Spinal cord (tissue), 10 donors: ENCODE data around the gene PADI1. TPM values are rescaled to one million over a fixed set of nuclear protein-coding genes. Genes with fewer than 3 reads are reported as not detected.

Source experiments
- DNase-seq, 6 donors: peaks; one replicate each; pipeline versions ENCODE4 v3.0.0 to v3.0.0-alpha.2; 2013 to 2015; ENCODE audit warnings: low spot score in 6 of 6, low read depth in 4 of 6
- H3K27ac ChIP-seq: one replicate; pipeline ENCODE4 v1.5.1; 2013; ENCODE audit warnings: low read depth, low read length, control low read depth
- H3K27me3 ChIP-seq: one replicate; pipeline ENCODE4 v1.6.1; 2013; ENCODE audit warnings: low read length; ENCODE audit not compliant: control insufficient read depth, insufficient read depth
- H3K36me3 ChIP-seq: one replicate; pipeline ENCODE4 v1.6.1; 2013; ENCODE audit warnings: low read length; ENCODE audit not compliant: control insufficient read depth, insufficient read depth
- H3K4me1 ChIP-seq: one replicate; pipeline ENCODE4 v1.6.1; 2013; ENCODE audit warnings: low read length; ENCODE audit not compliant: control insufficient read depth, insufficient read depth
- H3K4me3 ChIP-seq: one replicate; pipeline ENCODE4 v1.5.1; 2013; ENCODE audit warnings: low read depth, low read length, control low read depth
- H3K9me3 ChIP-seq: one replicate; pipeline ENCODE4 v1.6.1; 2013; ENCODE audit warnings: low read length; ENCODE audit not compliant: control insufficient read depth, insufficient read depth
- WGBS: methylation state at CpG from one replicate; pipeline ENCODE4 v1.1.5; 2013; ENCODE audit warnings: missing lambda C conversion rate; ENCODE audit not compliant: insufficient coverage; 5-methylcytosine and 5-hydroxymethylcytosine counted together
- polyA plus RNA-seq, 2 donors: library from polyadenylated mRNA; unstranded; fragments of 120-200 nt; gene quantifications; one replicate each; pipeline ENCODE4 v1.2.1, GENCODE V29; 2013; ENCODE audit not compliant: insufficient read length in 2 of 2
- total RNA-seq, 2 donors: library from RNA; depleted of rRNA in 1 of 2; stranded (reverse); fragments of 120-200 nt in 1 of 2; fragments of >200 nt in 1 of 2; gene quantifications; one replicate each; pipeline versions ENCODE4 v1.2.3 to v1.2.4, GENCODE V29; 2013 to 2014
- donor health status: healthy.

Gene PADI1
- total and polyA plus RNA-seq, 4 donors = 0.39 to 1.1 (median 0.96) TPM

DNA sequence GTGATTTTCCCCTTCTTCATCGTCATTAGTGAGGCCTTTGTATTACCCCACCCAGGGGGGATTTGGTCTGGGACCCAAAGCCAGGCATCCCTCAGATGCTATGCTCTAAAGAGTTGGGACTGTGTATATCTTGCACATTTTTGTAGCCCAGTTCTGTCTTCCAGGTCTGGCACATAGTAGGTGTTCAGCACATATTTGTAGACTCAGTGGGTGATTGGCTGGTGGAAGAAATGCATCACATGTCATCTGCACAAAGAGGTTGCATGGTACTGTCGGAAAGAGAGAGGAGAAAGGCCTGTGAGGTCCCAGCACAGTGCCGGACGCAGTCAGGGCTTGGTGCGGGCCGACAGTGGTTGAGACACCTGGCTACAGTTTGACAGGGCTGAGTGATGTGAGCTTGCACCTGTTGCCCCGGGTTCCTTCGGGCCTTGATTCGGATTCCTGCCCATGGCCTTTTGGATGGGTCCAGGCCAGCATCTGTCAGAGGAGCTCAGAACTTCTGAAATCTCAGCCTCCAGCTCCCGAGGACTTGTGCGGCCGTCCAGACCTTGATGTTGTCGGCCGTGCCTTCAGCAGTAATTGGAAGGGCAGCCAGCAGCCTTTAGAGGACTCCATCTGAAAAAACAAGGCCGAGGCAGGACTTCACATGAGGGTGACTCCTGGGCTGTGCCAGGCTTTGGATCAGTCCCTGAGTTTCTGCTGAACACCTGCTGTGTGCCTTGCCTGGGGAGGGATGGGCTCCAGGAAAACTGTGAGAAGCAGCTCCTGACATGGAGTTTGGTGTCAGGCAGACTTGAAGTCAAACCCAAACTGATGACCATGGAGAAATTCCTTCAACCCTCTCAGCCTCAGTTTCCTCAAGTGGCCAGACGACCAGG, 40.9 kb upstream of the PADI1 start:
- no peak overlapping the region for H3K4me3 ChIP-seq
- no peaks in the 10 kb centered on the region for H3K27me3 ChIP-seq
- 88% methylated on average over 14 of the region's 16 CpGs for WGBS
- H3K27ac ChIP-seq = no peak overlapping the region
- H3K4me1 ChIP-seq = peaks cover 3% of the 10 kb centered on the region
- H3K36me3 ChIP-seq = no peaks in the 10 kb centered on the region
- no peaks in the 10 kb centered on the region for H3K9me3 ChIP-seq
- DNase-seq = no peak

DNA sequence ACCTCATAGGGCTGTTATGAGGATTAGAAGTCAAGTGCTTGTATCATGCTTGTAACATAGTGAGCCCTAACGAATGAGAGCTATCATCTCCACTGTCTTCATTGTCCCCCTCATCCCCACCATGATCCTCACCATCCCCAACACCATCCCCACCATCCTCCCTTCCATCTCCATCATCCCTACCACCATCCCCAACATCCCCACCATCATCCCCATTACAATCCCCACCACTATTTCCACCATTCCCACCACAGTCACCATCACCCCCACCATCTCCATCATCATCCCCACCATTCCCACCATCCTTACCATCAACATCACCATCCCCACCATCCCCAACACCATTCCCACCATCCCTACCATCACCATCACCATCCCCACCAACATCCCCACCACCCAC, 39.1 kb upstream of the PADI1 start:
- Histone ChIP-seq H3K27ac (no peak overlapping the region), H3K36me3 (no peaks in the 10 kb centered on the region), H3K4me1 (peaks cover 3% of the 10 kb centered on the region), H3K9me3 (no peaks in the 10 kb centered on the region), H3K27me3 (no peaks in the 10 kb centered on the region), H3K4me3 (no peak overlapping the region)
- 88% methylated on average over 1 of the region's 1 CpG for WGBS
- no peak for DNase-seq

- Histone ChIP-seq H3K4me3 (no peak overlapping the region), H3K36me3 (no peaks in the 10 kb centered on the region), H3K4me1 (peaks cover 3% of the 10 kb centered on the region), H3K27me3 (no peaks in the 10 kb centered on the region), H3K9me3 (no peaks in the 10 kb centered on the region), H3K27ac (no peak overlapping the region)
- 5% methylated on average over 2 of the region's 4 CpGs for WGBS
- DNase-seq = no peak
Observed at GRCh38 chr1:17167041-17167785, 37.7 kb upstream of the PADI1 start.

DNA sequence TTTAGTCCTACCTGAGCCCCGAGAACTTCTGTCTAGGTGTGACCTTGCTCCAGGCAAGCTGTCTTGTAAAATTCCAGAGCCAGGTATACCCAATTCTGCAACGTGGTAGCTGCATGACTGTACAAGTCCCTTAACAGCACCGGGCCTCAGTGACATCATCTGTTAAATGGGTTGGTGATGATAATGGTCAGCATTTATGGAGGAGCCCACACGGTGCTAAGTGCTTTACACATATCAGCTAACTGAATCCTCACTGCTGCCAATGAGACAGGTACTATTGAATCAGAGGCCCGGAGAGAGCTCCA, 37.2 kb upstream of the PADI1 start:
- Histone ChIP-seq H3K27ac (no peak overlapping the region), H3K27me3 (no peaks in the 10 kb centered on the region), H3K4me1 (peaks cover 3% of the 10 kb centered on the region), H3K9me3 (no peaks in the 10 kb centered on the region), H3K4me3 (no peak overlapping the region), H3K36me3 (no peaks in the 10 kb centered on the region)
- 97% methylated on average over 2 of the region's 5 CpGs for WGBS
- DNase-seq = no peak

- Histone ChIP-seq H3K4me1 (peaks cover 3% of the 10 kb centered on the region), H3K36me3 (no peaks in the 10 kb centered on the region), H3K27me3 (no peaks in the 10 kb centered on the region), H3K27ac (no peak overlapping the region), H3K9me3 (no peaks in the 10 kb centered on the region), H3K4me3 (no peak overlapping the region)
- DNase-seq = no peak
- WGBS = 54% methylated on average over 10 of the region's 13 CpGs
Observed at GRCh38 chr1:17168091-17168876, 36.6 kb upstream of the PADI1 start.

DNA sequence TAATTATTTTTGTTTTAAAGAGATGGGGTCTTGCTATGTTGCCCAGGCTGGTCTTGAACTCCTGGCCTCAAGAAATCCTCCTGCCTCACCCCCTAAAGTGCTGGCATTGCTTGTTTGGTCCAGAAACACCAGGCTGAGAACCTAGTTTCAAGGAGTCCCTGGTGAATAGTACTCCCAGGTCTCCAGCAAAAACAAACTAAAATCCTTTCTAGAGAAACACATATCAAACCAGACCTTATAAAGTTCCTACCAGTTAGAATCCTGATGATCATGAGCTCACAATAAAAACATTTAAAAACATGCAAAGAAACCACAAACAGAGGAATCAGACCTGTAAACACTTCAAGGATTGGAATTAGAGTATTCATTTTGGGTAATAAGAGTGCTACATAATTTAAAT, 34.4 kb upstream of the PADI1 start:
- H3K27ac ChIP-seq = no peak overlapping the region
- no peaks in the 10 kb centered on the region for H3K9me3 ChIP-seq
- no peaks in the 10 kb centered on the region for H3K36me3 ChIP-seq
- no peaks in the 10 kb centered on the region for H3K27me3 ChIP-seq
- DNase-seq = no peak
- peaks cover 3% of the 10 kb centered on the region for H3K4me1 ChIP-seq
- H3K4me3 ChIP-seq = no peak overlapping the region

GRCh38 chr1:17173217-17173616, 31.7 kb upstream of the PADI1 start:
- Histone ChIP-seq H3K4me1 (peaks cover 2% of the 10 kb centered on the region), H3K27me3 (no peaks in the 10 kb centered on the region), H3K27ac (no peak overlapping the region), H3K4me3 (no peak overlapping the region), H3K36me3 (no peaks in the 10 kb centered on the region), H3K9me3 (no peaks in the 10 kb centered on the region)
- WGBS = 85% methylated on average over 3 of the region's 3 CpGs
- DNase-seq = no peak

GRCh38 chr1:17176306-17177061, 28.4 kb upstream of the PADI1 start:
- H3K27ac ChIP-seq = no peak overlapping the region
- H3K4me1 ChIP-seq = no peaks in the 10 kb centered on the region
- H3K9me3 ChIP-seq = no peaks in the 10 kb centered on the region
- DNase-seq = no peak
- H3K36me3 ChIP-seq = no peaks in the 10 kb centered on the region
- no peak overlapping the region for H3K4me3 ChIP-seq
- no peaks in the 10 kb centered on the region for H3K27me3 ChIP-seq
- WGBS = 71% methylated on average over 1 of the region's 6 CpGs

DNA sequence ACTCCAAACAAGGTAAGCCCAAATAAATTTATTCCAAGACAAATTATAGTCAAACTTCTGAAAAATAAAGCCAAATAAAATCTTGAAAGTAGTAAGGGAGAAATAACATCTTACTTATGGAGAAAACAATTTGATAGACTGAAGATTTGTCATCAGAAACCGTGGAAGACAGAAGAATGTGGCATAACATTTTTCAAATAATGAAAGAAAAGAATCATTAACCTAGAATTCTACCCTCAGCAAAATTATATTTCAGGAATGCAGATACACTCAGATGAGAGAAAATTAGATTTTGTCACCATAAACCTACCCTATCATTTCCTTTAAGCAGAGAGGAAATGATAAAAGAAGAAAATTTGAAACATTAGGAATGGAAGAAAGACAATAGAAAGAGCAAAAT, 27.3 kb upstream of the PADI1 start:
- Histone ChIP-seq H3K36me3 (no peaks in the 10 kb centered on the region), H3K9me3 (no peaks in the 10 kb centered on the region), H3K4me1 (no peaks in the 10 kb centered on the region), H3K4me3 (no peak overlapping the region), H3K27ac (no peak overlapping the region), H3K27me3 (no peaks in the 10 kb centered on the region)
- no CpG with 5 or more reads among the region's 1 CpG for WGBS
- no peak for DNase-seq
